HG03378 (cell line): Measurements from ENCODE around the gene ADARB2.
"Not testable (repeated sequence)": the region's sequence is repeated elsewhere in the genome, so short reads cannot be mapped to it uniquely, and the experiment has no call there.

Experiments
- ATAC-seq: cut with Tn5 transposase; IDR thresholded peaks from one replicate; pipeline ENCODE4 v1.9.1; 2021; ENCODE audit warnings: mild to moderate bottlenecking, moderate library complexity; ENCODE audit not compliant: unreplicated experiment

The ADARB2 gene

DNA sequence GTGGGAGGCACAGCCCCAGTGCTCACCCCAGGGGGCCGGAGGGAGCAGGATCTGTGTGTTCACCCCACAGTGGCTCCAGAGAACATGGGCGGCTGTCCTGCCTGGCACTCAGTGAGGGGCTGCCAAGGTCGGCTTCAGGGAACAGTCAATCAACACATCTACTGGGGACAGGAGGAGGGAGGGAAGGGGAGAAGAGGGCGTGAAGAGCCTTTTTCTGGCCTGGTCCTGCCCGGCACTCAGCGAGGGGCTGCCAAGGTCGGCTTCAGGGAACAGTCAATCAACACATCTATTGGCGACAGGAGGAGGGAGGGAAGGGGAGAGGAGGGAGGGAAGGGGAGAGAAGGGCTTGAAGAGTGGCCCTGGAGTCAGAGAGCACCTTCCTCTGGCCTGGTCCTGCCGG, 184.9 kb downstream of the ADARB2 start:
- ATAC-seq, result no peak

DNA sequence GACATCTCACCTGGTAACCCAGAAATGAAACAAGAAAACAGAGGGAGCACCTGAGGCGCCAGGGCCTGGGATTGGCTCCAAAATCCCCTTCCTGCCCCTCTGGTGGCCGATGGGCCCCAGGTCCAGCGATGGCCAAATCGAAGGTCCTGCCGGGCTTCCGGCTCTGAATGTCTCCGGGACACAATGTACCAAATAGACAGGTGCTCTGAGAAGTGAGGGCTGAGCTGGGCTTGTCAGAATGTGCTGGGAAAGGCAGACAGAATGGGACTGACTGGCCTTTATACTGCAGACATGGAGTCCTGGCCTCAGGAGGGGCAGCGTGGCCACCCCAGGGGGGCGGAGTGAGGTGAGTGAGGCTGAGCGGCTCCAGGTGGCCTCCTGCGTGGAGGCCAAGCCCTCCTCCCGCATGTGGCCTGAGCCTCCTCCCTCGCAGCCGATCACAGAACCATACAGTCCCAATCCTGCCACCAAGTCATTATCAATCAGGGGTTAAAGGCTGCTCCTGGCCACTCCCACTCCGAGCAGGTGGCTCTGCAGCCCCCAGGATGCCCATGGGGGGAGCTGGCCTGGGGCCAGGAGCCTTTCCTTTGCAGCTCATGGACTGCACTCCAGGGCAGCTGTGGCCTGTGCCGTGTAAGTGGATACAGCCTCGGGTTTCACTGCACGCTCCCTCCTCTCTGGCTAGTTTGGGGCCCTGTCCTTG, 185.5 kb downstream of the ADARB2 start:
- no peak for ATAC-seq

DNA sequence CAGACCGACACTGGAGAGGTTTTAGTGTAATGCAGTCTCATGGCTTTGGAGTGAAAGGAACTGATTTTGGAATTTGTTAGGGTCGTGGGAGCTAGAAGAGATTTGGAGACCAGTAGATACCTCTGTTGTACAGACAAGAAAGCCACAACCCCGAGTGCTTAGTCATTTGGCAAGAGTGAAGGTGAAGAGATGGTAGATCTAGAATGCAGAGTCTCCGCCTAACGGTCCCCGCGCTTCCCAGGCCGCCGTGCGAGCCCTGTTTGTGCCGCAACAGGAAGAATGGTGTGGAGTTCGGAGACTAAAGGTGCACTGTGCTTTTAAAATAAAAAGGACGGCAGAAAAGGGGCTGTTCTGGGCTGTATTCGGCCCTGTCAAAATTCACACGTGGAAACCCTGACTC, 186.7 kb downstream of the ADARB2 start:
- ATAC-seq, result no peak

GRCh38 chr10:1550291-1550595, 187.1 kb downstream of the ADARB2 start:
- ATAC-seq, result no peak

DNA sequence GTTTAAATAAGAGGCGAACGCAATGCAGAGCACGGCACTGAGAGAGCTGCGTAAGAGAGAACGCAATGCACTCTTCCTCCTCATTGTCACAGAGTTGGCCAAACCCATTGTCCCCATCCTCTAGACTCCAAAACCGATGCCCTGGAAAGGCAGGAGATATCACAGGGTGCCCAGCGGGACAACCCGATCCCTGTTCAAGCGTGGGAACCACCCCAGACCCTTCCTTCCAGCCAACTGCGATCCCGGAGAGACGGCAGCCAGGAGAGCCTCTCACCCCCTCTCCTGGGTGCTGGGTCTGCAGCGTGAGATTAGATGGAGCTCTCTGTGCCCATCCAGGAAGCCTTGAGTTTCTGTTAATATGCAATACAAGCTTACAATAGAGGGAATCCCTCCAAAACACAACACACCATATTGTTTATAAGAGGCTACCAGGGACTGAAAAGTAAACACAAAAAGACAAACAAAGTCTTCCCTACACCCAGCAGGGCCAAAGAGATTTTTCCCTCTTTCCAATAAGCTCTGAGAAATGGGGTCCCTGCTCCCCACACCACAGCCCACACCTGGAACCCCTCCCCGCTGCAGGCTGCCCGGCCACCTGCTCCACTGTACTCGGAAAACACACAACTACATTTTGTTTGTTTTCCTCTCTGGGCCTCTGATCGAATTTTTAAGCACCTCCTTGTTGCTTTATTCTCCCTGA, 187.6 kb downstream of the ADARB2 start:
- no peak for ATAC-seq

DNA sequence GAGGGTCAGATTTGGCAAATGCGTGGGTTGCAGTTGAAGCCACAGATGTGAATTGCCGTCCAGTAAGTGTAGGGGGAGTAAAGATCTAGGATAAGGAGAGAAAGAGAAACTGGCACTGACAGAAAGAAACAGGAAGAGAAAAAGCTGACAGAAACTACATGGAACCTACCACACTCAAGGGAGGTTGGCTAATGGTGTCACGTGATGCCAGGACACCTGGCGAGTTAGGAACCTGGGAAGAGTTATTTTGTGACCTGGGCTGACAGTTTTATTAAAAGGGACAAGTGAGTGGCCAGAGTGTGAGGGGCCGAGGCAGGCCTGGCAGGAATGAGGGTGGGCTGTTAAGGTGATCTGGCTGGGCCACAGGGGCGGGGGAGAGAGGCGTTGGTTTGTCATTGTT, 188.7 kb downstream of the ADARB2 start:
- ATAC-seq, result no peak

DNA sequence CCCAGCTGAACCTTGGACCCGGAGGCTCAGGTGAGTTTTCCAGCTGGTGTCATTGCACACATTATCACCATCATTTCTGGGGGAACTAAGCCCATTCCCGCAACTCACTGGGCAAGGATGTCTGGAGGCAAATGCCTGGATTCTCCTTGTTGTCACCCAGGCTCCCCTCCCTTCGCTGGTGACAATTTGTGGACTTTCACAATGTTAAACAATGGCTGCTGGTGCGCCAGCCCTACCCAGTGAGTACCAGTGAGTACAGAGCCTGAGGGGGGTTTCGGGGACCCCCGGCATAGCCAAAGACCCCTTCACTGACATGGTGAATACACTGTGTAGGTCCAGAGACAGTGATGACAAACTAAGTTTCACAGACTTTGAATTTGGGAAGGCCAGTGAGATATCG, 189.2 kb downstream of the ADARB2 start:
- ATAC-seq, result no peak

- ATAC-seq, result no peak
These were observed 190.8 kb downstream of the ADARB2 start for GRCh38 chr10:1546431-1547110.

DNA sequence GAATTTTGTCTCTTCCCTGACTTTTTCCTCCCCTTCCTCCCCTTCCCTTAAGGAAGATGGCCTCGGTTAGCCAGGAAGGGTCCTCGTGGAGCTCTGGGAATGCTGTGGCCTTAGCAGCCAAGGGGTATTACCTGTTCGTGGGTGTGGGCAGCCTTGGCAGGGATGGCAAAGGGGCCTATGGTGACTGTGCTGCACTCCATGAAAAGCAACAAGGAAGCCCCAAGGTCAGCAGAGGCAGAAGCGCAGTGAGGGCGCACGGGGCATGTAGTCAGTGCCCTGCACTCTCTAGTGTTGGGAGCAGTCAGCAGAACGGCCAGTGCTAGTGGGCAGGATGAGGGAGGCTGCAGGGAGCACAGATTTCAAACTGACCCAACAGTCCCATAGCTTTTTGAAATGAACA, 191.8 kb downstream of the ADARB2 start:
- ATAC-seq, result no peak

DNA sequence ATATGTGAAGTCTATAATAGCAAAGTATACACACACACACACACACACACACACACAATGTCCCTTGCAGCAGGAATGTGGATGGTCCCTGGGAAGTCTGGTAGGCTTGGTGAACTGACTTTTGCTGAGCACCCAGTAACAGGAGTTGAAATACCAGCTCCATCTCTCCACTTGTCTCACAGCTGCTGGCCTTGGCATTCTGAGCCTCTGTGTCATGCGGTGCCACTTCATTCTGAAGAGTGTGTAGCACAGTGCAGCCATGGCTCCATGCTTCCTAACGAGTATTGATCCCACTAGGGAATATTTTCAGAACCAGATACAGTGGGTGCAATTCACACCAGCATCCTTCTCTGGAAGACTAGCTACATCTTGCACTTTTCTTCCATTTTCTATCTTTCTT, 192.4 kb downstream of the ADARB2 start:
- no peak for ATAC-seq

GRCh38 chr10:1544209-1544673, 193.1 kb downstream of the ADARB2 start:
- ATAC-seq, result no peak

DNA sequence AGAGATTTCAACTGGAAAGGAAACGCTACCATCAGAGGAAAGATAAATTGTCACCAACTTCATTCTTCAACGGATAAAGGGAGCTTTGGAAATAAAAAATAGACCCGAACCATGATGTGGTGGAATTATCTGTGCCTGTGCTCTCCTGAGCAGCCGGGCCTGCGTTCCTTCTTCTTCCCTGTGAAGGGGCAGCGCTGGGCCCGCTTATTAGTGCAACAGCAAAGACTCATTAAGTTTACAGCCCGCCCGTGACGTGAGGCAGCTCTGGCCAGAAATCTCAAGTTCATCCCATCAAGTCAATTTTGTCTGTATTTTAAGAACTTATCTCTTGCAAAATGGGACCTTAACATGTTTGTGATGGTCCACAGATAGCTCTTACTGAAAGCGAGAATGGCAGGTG, 193.7 kb downstream of the ADARB2 start:
- ATAC-seq, result no peak

GRCh38 chr10:1542941-1543340, 194.4 kb downstream of the ADARB2 start:
- ATAC-seq, result no peak

DNA sequence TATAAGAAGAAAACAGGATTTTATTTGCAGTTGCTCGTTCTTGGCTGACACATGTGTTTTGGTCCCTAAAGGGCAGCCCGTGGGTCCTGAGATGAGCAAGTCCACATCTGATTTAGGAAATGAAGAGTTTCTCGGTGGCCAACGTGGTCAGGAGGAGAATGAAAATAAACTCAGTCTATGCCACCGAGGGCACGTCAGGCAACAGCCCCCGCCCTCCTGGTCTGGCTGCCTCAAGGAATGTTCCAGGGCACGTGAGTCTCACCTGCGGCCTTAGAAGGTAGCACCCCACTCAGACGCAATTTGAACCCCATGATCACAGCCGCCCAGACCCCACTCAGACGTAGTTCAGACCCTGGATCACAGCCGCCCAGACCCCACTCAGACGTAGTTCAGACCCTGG, 197.2 kb downstream of the ADARB2 start:
- ATAC-seq, result no peak

- no peak for ATAC-seq
These were observed 198.1 kb downstream of the ADARB2 start for GRCh38 chr10:1539216-1539615.

GRCh38 chr10:1538531-1539061, 198.7 kb downstream of the ADARB2 start:
- ATAC-seq, result no peak

DNA sequence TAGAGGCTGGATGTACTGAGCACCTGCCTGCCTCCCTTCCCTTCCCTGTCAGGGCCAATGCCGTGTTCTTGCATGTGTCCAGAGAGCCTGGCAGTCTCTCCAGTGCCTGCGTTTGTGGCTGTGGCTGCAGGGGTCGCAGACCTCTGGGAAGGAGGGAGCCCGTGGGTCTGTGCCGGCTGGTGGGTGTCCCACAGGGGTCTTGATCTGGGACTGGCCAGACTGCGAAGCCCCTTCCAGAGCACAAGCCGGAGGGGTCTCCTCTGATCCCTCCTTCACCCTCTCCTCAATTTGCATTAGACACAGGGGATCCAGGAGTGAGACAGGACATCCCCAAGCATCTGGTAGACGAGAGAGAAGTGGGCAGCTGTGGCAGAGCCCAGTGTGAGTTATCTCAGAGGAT, 199.2 kb downstream of the ADARB2 start:
- ATAC-seq, result no peak

- not testable (repeated sequence) for ATAC-seq
These were observed 199.9 kb downstream of the ADARB2 start for GRCh38 chr10:1537449-1537848.

DNA sequence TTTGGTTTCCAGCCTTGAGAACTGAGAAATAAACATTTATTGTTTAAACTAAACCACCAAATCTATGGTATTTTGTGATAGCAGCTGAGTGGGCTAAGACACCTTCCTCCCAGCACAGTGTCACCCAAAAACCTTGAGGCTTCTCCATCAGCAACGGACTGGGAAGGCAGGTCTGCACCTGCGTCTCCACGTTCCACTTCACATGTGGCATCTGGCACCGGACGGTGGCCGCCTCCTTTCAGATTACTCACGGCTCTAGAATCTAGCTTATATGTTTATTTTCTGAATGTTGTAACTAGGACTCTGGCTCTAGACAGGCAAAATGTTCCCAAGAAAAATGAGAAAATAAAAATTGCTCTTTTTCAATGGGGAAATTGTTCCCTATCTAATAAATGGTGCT, 201.0 kb downstream of the ADARB2 start:
- ATAC-seq, result no peak

- ATAC-seq, result no peak
These were observed 201.9 kb downstream of the ADARB2 start for GRCh38 chr10:1535301-1535965.

GRCh38 chr10:1534820-1535219, 202.5 kb downstream of the ADARB2 start:
- no peak for ATAC-seq
